ENCODE measurements around the gene SULT1A2. TPM values are rescaled to one million over a fixed set of nuclear protein-coding genes. Genes with fewer than 3 reads are reported as not detected.
"Not testable (repeated sequence)": the region's sequence is repeated elsewhere in the genome, so short reads cannot be mapped to it uniquely, and the experiment has no call there.

The SULT1A2 gene
- total and polyA plus RNA-seq, 2 of the 13 experiments (the other 11 are each of a cell fraction or from before 2014, with no cell fraction given) = 33.0 to 34.2 TPM

DNA sequence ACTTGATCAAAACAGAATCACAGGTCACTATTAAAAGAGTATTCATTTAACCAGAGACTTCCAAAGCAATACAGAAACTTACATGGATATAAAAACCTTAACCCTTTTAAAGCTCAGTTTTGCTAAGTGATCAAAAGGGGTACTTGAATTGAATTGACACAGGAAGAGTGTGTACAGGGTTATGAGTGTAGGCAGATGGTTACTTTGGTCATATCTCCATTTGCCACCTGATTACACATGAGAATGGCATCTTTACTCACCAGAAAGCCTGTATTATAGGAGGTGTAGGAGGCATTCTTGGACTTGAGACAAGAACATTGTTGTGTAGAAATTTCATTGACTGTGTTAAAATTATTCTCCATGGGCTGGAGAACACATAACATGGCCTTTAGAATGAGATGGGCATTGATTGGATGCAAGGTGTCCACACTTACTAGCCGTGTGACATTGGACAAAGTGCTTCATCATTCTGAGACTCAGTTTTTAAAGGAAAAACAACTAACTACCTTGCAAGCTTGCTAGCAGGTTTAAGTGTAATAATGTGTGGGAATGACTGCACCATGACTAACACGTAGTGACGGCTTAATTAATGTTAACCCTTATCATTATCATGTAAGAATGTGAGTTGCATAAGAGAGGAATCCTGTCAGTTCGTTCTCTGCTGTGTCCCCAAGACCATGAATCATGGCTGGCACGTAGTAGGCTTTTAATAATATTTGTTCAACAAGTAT, 39.4 kb upstream of the SULT1A2 start:
- H2AFZ ChIP-seq (ENCODE audit: low read length); H3K79me2 ChIP-seq (ENCODE audit: insufficient read depth, low read length); CTCF ChIA-PET (ENCODE audit: low intra/inter-chr PET ratio, low total read pairs); H3K4me2 ChIP-seq (ENCODE audit: low read depth, low read length); H3K9ac ChIP-seq (ENCODE audit: insufficient read depth, low read depth, low read length); H4K20me1 ChIP-seq (ENCODE audit: insufficient read depth, low read length); H3K9me3 ChIP-seq (ENCODE audit: low read length); in situ Hi-C loops (cut with HindIII; ENCODE audit: extremely low pct_ligation_motif_present, low pct_unique_long_range_greater_than_20kb); H3K4me3 ChIP-seq (replicated peaks in 1 of 3; ENCODE audit: insufficient read depth in 1 of 3, low read depth in 2 of 3, low read length in 3 of 3); H3K27me3 ChIP-seq (ENCODE audit: control insufficient read depth in 1 of 2, insufficient read depth in 2 of 2, low read length in 2 of 2); H3K27ac ChIP-seq (ENCODE audit: extremely low read length, insufficient read depth, low read length); DNase-seq (ENCODE audit: low spot score); BruUV-seq (replicated peaks); H3K36me3 ChIP-seq (replicated peaks in 1 of 2; ENCODE audit: control insufficient read depth in 1 of 2, insufficient read depth in 2 of 2, low read length in 2 of 2); POLR2A ChIA-PET; ATAC-seq; intact Hi-C loops (cut with micrococcal nuclease; ENCODE audit: unreplicated experiment); H3K4me1 ChIP-seq (ENCODE audit: insufficient read depth, low read length): not testable (repeated sequence)
- FAIRE-seq = peak; percentile 36
- WGBS (ENCODE audit: low lambda C conversion rate) = 1% methylated on average over 5 of the region's 5 CpGs

DNA sequence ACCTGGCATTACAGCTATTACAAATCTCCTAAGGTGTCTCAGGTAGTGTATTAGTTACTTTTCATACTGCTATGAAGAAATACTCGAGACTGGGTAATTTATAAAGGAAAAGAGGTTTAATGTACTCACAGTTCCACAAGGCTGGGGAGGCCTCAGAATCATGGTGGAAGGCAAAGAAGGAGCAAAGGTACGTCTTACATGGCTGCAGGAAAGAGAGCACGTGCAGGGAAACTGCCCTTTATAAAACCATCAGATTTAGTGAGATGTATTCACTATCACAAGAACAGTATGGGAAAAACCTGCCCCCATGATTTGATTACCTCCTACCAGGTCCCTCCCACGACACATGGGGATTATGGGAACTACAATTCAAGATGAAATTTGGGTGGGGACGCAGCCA, 34.1 kb upstream of the SULT1A2 start:
- H3K79me2 ChIP-seq (ENCODE audit: insufficient read depth, low read length); FAIRE-seq; POLR2A ChIA-PET; DNase-seq (ENCODE audit: low spot score); H3K4me1 ChIP-seq (ENCODE audit: insufficient read depth, low read length); H2AFZ ChIP-seq (ENCODE audit: low read length); intact Hi-C loops (cut with micrococcal nuclease; ENCODE audit: unreplicated experiment); BruUV-seq (replicated peaks); H4K20me1 ChIP-seq (ENCODE audit: insufficient read depth, low read length); H3K9ac ChIP-seq (ENCODE audit: insufficient read depth, low read depth, low read length); H3K4me3 ChIP-seq (replicated peaks in 1 of 3; ENCODE audit: insufficient read depth in 1 of 3, low read depth in 2 of 3, low read length in 3 of 3); H3K9me3 ChIP-seq (ENCODE audit: low read length); H3K27me3 ChIP-seq (ENCODE audit: control insufficient read depth in 1 of 2, insufficient read depth in 2 of 2, low read length in 2 of 2); H3K4me2 ChIP-seq (ENCODE audit: low read depth, low read length); H3K27ac ChIP-seq (ENCODE audit: extremely low read length, insufficient read depth, low read length); CTCF ChIA-PET (ENCODE audit: low intra/inter-chr PET ratio, low total read pairs); in situ Hi-C loops (cut with HindIII; ENCODE audit: extremely low pct_ligation_motif_present, low pct_unique_long_range_greater_than_20kb); ATAC-seq; H3K36me3 ChIP-seq (replicated peaks in 1 of 2; ENCODE audit: control insufficient read depth in 1 of 2, insufficient read depth in 2 of 2, low read length in 2 of 2): not testable (repeated sequence)
- peak; percentile 92; the same call in 1 of the 2 replicates for TF ChIP-seq ZNF431 (CRISPR knock-in tag; IDR thresholded peaks at IDR 0.05; ENCODE audit: borderline replicate concordance, low read depth)
- WGBS (ENCODE audit: low lambda C conversion rate) = 25% methylated on average over 5 of the region's 5 CpGs
